Activated naive CD8-positive, alpha-beta T cell treated with anti-CD3 and anti-CD28 coated beads for 36 hours (primary cell): ENCODE data around the gene NEK2. TPM values are rescaled to one million over a fixed set of nuclear protein-coding genes. Genes with fewer than 3 reads are reported as not detected.
"Not testable (repeated sequence)": the region's sequence is repeated elsewhere in the genome, so short reads cannot be mapped to it uniquely, and the experiment has no call there.

Experiments
- DNase-seq: peaks from one replicate; pipeline ENCODE4 v3.0.0; 2021
- H3K27ac Mint-ChIP-seq: one replicate; pipeline ENCODE4 v1.8.0; 2022; ENCODE audit warnings: mild to moderate bottlenecking, moderate library complexity, mixed read lengths
- H3K27me3 Mint-ChIP-seq: one replicate; pipeline ENCODE4 v1.8.0; 2022; ENCODE audit warnings: mild to moderate bottlenecking, mixed read lengths
- H3K36me3 Mint-ChIP-seq: one replicate; pipeline ENCODE4 v1.8.0; 2021; ENCODE audit warnings: mild to moderate bottlenecking, mixed read lengths
- H3K4me1 Mint-ChIP-seq: one replicate; pipeline ENCODE4 v1.8.0; 2021; ENCODE audit warnings: mixed read lengths
- H3K4me3 Mint-ChIP-seq: one replicate; pipeline ENCODE4 v1.8.0; 2022; ENCODE audit warnings: mild to moderate bottlenecking, moderate library complexity, mixed read lengths
- H3K9me3 Mint-ChIP-seq: one replicate; pipeline ENCODE4 v1.8.0; 2022; ENCODE audit warnings: mixed read lengths
- total RNA-seq, 2 experiments: library from RNA; stranded (reverse); gene quantifications; one replicate each; pipeline ENCODE4 v1.2.3, GENCODE V29; 2021

NEK2 gene
- total RNA-seq, 2 experiments from 2014 or later = 24.2 TPM

DNA sequence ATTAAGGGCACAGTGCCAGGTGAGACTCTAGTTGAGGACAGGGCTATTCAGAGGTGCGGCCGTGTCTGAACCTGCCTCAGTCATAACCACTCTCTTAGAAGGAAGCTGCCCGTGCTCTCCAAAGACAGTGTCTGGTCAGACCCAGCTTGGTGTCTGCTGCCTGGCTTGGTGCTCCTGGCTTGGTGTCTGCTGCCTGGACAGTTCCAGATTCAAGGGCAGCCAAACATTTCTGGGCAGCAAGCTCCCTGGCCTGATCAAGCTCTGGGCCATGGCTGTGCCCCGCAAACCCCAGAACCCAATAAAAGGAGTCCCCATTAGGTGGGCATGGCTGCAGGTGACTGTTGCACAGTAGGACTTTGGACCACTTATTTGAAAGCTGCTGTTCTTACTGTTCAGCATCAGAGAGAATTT is 27.7 kb downstream of the NEK2 start:
- Mint-ChIP-seq H3K4me1 (peaks cover 11% of the 10 kb centered on the region), H3K9me3 (no peaks in the 10 kb centered on the region), H3K27me3 (no peaks in the 10 kb centered on the region), H3K27ac (no peak overlapping the region), H3K4me3 (no peak overlapping the region), H3K36me3 (no peaks in the 10 kb centered on the region)
- DNase-seq = no peak

GRCh38 chr1:211646566-211646965 is 28.9 kb downstream of the NEK2 start:
- H3K9me3 Mint-ChIP-seq = no peaks in the 10 kb centered on the region
- H3K27ac Mint-ChIP-seq = no peak overlapping the region
- H3K36me3 Mint-ChIP-seq = no peaks in the 10 kb centered on the region
- DNase-seq = no peak
- H3K4me3 Mint-ChIP-seq = no peak overlapping the region
- H3K4me1 Mint-ChIP-seq = peaks cover 11% of the 10 kb centered on the region
- no peaks in the 10 kb centered on the region for H3K27me3 Mint-ChIP-seq

DNA sequence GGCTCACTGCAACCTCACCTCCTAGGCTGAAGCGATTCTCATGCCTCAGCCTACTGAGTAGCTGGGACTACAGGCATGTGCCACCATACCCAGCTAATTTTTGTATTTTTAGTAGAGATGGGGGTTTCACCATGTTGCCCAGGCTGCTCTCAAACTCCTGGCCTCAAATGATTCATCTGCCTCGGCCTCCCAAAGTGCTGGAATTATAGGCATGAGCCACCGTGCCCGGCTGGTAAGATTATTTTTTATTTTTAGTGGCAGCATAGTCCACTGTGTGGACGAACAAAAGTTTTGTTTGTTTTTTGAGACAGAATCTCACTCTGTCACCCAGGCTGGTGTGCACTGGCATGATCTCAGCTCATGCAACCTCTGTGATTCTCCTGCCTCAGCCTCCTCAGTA is 29.8 kb downstream of the NEK2 start:
- not testable (repeated sequence) for H3K27me3 Mint-ChIP-seq, H3K9me3 Mint-ChIP-seq, H3K27ac Mint-ChIP-seq, DNase-seq, H3K36me3 Mint-ChIP-seq, H3K4me3 Mint-ChIP-seq
- H3K4me1 Mint-ChIP-seq = peaks cover 11% of the 10 kb centered on the region

- Mint-ChIP-seq H3K27me3 (no peaks in the 10 kb centered on the region), H3K36me3 (no peaks in the 10 kb centered on the region), H3K4me1 (peaks cover 11% of the 10 kb centered on the region), H3K27ac (no peak overlapping the region), H3K9me3 (no peaks in the 10 kb centered on the region), H3K4me3 (no peak overlapping the region)
- no peak for DNase-seq
Observed at GRCh38 chr1:211644653-211645052, 30.8 kb downstream of the NEK2 start.

GRCh38 chr1:211643324-211644212 is 31.9 kb downstream of the NEK2 start:
- Mint-ChIP-seq H3K27ac (no peak overlapping the region), H3K36me3 (no peaks in the 10 kb centered on the region), H3K27me3 (no peaks in the 10 kb centered on the region), H3K9me3 (no peaks in the 10 kb centered on the region), H3K4me3 (no peak overlapping the region), H3K4me1 (peaks cover 11% of the 10 kb centered on the region)
- DNase-seq = peak; percentile 16

GRCh38 chr1:211642870-211643269 is 32.6 kb downstream of the NEK2 start:
- no peak for DNase-seq
- no peaks in the 10 kb centered on the region for H3K36me3 Mint-ChIP-seq
- no peak overlapping the region for H3K27ac Mint-ChIP-seq
- H3K4me1 Mint-ChIP-seq = peaks cover 11% of the 10 kb centered on the region
- no peaks in the 10 kb centered on the region for H3K27me3 Mint-ChIP-seq
- no peak overlapping the region for H3K4me3 Mint-ChIP-seq
- H3K9me3 Mint-ChIP-seq = no peaks in the 10 kb centered on the region

DNA sequence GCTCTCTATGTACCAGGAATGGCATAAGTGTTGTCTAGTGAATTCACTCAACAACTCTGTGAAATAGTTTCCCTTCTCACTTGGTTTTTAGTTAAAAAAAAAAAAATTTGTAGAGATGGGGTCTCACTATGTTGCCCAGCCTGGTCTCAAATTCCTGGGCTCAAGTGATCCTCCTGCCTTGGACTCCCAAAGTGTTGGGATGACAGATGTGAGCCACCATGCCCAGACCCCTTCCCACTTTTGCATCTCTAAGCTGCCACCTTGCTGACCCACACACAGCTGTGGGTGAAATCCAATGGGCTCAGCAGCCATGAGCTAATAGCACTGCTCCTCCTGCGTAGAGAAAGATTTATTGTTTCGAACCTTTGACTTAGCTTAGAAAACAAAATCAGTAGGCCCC is 33.5 kb downstream of the NEK2 start:
- H3K4me1 Mint-ChIP-seq = peaks cover 11% of the 10 kb centered on the region
- H3K27me3 Mint-ChIP-seq = no peaks in the 10 kb centered on the region
- H3K4me3 Mint-ChIP-seq = no peak overlapping the region
- H3K36me3 Mint-ChIP-seq = no peaks in the 10 kb centered on the region
- no peak overlapping the region for H3K27ac Mint-ChIP-seq
- no peaks in the 10 kb centered on the region for H3K9me3 Mint-ChIP-seq
- DNase-seq = no peak

DNA sequence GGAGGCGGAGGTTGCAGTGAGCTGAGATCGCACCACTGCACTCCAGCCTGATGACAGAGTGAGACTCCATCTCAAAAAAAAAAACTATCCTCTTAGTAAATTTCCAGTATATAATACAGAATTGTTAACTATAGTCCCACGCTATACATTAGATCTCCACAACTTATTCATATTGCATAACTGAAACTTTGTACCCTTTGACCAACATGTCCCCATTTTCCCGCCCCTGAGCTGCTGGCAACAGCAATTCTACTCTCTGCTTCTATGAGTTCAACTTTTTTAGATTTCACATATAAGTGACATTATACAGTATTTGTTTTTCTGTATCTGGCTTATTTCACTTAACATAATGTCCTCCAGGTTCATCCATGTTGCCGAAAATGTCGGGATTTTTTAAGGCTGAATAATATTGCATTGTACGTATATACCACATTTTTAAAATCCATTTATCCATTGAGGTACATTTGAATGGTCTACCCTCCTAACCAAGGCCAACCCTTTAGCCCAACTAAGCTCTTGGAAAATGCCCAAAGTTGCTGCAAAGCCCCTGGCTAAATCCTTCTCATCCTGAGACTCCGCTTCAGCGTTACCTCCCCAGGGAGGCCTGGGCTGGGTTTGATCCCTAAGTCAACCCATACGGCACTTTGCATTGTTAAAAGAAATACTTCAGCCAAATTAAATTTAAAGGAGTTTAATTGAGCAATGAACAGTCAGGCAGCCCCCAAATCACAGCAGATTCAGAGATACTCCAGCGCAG is 34.2 kb downstream of the NEK2 start:
- Mint-ChIP-seq H3K9me3 (no peaks in the 10 kb centered on the region), H3K27me3 (no peaks in the 10 kb centered on the region), H3K27ac (no peak overlapping the region), H3K36me3 (no peaks in the 10 kb centered on the region), H3K4me1 (peaks cover 11% of the 10 kb centered on the region), H3K4me3 (no peak overlapping the region)
- DNase-seq = no peak

DNA sequence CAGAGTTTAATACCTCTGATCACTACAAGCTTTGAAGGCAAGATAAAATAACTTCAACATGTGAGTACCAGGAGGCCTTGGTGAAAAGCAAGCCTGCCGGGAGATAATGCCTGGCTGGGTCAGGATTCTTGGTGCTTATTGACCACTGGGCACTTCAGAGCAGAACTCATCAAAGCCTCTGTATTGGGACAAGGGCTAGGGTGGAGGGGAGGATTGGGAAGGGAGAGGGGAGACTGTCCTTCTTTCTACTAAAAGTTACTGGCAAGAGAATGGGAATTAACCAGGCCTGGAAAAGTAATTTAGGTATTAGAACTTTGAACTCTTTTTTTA is 35.2 kb downstream of the NEK2 start:
- Mint-ChIP-seq H3K27ac (no peak overlapping the region), H3K4me3 (no peak overlapping the region), H3K36me3 (no peaks in the 10 kb centered on the region), H3K9me3 (no peaks in the 10 kb centered on the region), H3K27me3 (no peaks in the 10 kb centered on the region), H3K4me1 (peaks cover 11% of the 10 kb centered on the region)
- DNase-seq = no peak

- no peak overlapping the region for H3K27ac Mint-ChIP-seq
- H3K27me3 Mint-ChIP-seq = no peaks in the 10 kb centered on the region
- no peaks in the 10 kb centered on the region for H3K9me3 Mint-ChIP-seq
- peaks cover 11% of the 10 kb centered on the region for H3K4me1 Mint-ChIP-seq
- H3K4me3 Mint-ChIP-seq = no peak overlapping the region
- H3K36me3 Mint-ChIP-seq = no peaks in the 10 kb centered on the region
- no peak for DNase-seq
Observed at GRCh38 chr1:211639475-211640300, 35.7 kb downstream of the NEK2 start.

DNA sequence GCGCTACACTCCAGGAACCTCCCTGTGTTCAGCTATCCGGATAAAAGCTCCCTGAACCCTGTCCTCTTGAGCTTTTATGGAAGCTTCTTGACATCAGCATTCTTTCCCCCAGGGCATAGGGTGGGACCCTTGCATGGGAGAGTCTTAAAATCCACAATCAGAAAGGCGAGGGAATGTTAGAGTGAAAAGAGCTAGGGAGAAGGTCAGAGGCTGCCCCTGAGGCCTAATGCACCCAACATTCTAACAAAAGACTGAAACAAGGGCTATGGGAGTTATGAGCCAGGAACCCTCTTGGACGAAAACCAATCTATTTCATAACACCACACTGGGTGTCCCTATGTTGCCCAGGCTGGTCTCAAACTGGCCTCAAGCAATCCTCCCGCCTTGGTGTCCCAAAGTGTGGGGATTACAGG is 36.7 kb downstream of the NEK2 start:
- Mint-ChIP-seq H3K9me3 (no peaks in the 10 kb centered on the region), H3K4me1 (peaks cover 6% of the 10 kb centered on the region), H3K4me3 (no peak overlapping the region), H3K36me3 (no peaks in the 10 kb centered on the region), H3K27ac (no peak overlapping the region), H3K27me3 (no peaks in the 10 kb centered on the region)
- DNase-seq = no peak

- H3K9me3 Mint-ChIP-seq = no peaks in the 10 kb centered on the region
- peaks cover 4% of the 10 kb centered on the region for H3K27me3 Mint-ChIP-seq
- DNase-seq = no peak
- peaks cover 2% of the 10 kb centered on the region for H3K4me1 Mint-ChIP-seq
- H3K4me3 Mint-ChIP-seq = no peak overlapping the region
- no peaks in the 10 kb centered on the region for H3K36me3 Mint-ChIP-seq
- H3K27ac Mint-ChIP-seq = no peak overlapping the region
Observed at GRCh38 chr1:211638246-211638645, 37.2 kb downstream of the NEK2 start.

GRCh38 chr1:211637066-211637465 is 38.4 kb downstream of the NEK2 start:
- no peak overlapping the region for H3K27ac Mint-ChIP-seq
- peaks cover 5% of the 10 kb centered on the region for H3K27me3 Mint-ChIP-seq
- no peak for DNase-seq
- peaks cover 3% of the 10 kb centered on the region for H3K4me1 Mint-ChIP-seq
- H3K36me3 Mint-ChIP-seq = no peaks in the 10 kb centered on the region
- H3K9me3 Mint-ChIP-seq = no peaks in the 10 kb centered on the region
- no peak overlapping the region for H3K4me3 Mint-ChIP-seq

DNA sequence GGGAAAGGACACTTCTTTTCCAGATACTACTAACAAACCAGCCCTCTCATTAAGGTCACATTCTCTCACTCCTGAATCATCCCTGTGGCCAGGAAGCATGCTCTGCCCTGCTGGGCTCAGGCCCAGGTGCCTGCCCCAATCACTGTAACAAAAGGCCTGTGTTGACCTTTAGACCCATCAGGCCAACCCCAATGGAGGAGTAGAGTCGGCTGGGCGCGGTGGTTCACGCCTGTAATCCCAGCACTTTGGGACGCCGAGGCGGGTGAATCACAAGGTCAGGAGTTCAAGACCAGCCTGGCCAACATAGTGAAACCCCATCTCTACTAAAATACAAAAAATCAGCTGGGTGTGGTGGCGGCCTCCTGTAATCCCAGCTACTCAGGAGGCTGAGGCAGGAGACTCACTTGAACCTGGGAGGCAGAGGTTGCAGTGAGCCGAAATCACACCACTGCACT is 38.8 kb downstream of the NEK2 start:
- not testable (repeated sequence) for DNase-seq, H3K36me3 Mint-ChIP-seq, H3K4me1 Mint-ChIP-seq, H3K9me3 Mint-ChIP-seq, H3K27ac Mint-ChIP-seq, H3K27me3 Mint-ChIP-seq, H3K4me3 Mint-ChIP-seq

DNA sequence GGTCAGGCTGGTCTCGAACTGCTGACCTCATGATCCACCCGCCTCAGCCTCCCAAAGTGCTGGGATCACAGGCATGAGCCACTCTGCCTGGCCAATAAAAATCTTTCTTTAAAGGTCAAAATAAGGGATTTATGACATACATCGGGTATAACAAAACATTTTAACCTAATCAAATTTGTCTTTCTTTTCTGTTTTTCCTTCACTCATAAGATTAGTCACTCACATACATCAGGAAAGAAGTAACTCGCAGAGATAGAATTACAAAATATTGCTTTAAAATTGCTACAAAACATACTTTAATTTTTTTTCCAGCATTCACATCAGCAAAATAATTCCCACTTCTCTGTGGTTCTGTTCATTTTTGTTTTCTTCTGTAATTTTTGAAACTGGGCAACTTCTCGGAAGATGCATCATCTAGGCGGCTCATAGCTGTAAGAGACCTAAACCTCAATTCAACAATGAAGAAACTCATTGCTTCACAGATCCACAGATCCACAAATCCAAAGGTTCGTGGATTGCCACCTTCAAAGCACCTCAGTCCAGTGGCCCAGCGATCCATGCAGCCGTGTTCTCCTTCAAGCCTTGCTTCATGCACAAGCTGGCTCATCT is 39.7 kb downstream of the NEK2 start:
- no peak for DNase-seq
- peaks cover 11% of the 10 kb centered on the region for H3K27me3 Mint-ChIP-seq
- no peaks in the 10 kb centered on the region for H3K36me3 Mint-ChIP-seq
- no peak overlapping the region for H3K27ac Mint-ChIP-seq
- H3K4me1 Mint-ChIP-seq = peaks cover 3% of the 10 kb centered on the region
- no peak overlapping the region for H3K4me3 Mint-ChIP-seq
- H3K9me3 Mint-ChIP-seq = no peaks in the 10 kb centered on the region
